Activated T-cell treated with anti-CD3 and anti-CD28 coated beads, Interleukin-2, amount 50 U/mL, for 1 hour (primary cell): ENCODE data around the gene LZTR1.
A peak's percentile ranks its signal among the peaks of the same experiment; 100 is the strongest.
"Not testable (repeated sequence)": the region's sequence is repeated elsewhere in the genome, so short reads cannot be mapped to it uniquely, and the experiment has no call there.

Experiments used
- DNase-seq: peaks from one replicate; pipeline ENCODE4 v3.0.0-alpha.2; 2020

Gene LZTR1

DNA sequence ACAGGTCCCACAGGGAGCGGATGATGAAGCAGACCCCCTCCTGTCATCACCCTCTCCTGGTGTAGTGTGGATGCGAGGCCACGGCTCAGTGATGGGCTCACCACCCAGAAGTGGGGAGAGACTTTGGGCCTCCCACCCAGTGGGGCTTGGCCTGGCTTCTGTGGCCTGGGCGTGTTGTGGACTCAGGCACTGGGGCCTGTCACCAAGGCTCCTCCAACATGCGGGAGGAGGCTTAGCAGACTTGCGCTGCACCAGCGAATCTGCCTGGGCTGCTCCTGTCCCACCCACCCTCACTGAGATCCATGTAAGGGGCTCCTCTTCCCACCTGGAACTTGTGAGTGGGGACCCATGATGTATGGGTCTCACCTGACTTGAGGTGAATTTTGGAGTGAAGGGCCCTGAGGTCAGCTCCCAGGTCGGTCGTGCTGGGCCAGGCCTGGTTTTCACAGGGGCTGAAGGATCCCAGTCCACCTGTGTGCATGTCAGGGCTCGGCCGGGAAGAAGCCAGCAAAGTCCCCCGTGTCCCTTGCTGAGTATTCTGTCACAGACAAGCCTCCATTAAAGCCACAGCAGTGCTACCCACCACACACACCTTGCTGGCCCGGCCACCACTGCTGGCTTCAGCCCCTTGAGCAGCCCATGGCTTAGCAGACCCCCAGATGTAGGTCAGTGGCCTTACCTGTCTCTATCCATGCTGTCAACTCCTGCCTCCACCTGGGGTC is 15.6 kb downstream of the LZTR1 start:
- no peak for DNase-seq

DNA sequence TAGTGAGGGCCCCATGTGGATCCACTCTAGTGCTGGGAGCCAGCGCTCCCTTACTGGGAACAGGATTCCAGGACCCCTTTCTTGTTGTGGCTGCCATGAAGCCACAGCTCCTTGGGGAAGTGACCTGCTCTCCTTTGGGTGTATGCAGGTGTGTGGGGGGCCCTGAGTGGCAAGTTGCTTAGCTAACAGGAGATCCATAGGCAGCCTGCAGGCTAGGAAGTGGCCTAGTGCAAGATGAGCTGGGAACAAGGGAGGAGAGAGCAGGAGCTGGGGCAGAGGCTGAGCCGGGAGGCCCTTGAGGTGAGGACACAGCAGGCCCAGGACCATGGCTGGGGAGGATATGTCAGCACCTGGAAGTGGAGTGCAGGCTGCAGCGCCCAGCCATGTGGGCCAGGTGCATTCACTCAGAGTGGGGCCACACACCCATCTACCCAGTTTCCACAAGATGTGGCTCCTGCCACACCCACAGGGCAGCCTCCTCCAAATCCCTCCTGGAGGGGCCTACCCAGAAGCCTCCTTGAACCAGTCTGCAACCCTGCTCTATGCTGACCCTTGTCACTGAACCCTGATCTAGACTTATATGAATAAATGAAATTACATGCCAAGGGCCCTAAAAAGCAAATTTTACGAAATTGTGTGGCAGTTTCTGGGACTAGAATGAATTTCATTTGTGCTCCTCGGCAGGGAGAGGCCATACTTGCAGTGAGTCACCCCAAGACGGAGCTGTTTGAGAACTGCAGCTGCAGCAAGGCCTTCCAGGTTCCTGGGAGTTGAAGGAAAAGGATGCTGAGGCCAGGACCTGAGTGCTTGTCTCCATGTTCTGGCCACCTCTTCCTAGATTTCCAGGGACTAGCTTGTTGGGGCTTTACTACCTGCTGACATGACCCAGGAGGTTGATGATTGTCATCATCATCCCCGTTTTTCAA is 16.6 kb downstream of the LZTR1 start:
- no peak for DNase-seq

DNA sequence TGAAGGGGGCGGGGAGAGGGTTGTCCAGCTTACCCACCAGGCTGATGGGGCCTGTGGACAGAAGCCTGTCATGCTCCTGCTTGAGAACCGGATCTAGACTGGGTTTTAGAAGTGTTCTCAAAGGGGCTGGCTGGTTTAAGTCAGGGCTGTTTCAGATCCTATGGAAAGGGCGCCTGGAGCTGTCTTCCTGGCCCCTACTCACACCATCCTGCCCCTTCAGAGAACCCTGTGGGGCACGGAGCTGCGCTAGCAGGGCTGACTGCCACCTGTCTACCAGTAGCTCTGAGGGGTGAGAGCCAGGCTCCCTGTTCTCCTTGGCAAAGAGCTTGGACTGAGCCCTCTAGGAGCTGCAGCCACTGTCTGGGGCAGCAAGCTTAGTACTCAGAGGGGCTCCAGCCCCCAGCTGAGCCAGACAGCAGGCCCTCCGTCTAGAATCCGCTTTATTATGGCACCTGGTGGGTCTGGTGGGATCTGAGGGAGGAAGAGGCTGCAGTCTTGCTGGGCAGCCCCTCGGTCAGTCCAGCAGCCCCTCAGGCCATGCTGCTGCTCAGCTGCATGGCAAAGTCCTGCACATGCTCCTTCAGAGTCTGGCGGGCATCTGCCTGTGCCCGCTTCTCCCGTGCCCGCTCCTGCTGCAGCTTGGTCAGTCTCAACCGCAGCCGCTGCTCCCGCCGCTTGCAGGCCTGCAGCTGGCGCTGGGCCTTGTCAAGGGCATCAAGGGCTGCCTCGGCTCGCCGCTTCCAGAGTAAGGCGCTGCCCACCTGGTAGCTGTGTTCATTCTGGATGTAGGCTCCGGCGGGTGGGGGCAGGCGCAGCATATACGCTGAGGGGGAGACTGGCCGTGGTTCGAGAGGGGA is 17.5 kb downstream of the LZTR1 start:
- no peak for DNase-seq

DNA sequence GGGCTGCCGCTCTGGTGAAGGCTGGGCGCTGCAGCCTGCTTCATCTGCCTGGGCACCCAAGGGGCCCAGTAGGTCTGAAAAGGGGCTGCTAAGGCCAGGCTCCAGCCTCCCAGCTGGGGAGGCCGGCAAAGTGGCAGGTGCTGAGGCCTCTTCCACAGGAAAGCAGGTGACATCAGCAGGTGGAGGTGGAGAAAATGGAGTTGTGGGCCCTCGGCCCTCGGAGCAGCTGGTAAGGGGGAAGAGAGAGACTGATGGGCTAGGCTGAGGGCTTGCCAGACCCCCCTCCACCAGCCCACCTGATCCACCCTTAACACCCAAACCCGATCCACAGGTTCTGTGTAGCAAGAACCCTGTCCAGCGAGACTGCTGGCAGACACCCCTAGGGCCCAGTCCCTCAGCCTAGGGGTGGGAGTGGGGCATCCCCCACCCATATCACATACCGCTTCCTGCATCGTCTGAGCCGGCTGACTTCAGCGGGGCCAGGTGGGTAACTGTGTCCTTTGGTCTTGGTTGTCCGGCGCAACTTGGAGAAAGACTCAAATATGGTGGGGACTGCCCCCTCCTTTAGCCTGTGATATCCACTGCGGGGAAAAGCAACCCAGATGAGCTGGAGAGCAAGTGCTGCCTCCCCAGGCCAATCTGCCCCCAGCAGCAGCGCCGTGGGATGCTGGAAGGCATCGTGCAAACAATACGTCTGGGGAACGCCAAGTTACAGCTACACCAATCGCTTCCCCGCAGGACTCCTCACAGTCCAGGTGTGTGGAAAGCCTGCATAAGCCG is 18.3 kb downstream of the LZTR1 start:
- DNase-seq, result peak; percentile 36

DNA sequence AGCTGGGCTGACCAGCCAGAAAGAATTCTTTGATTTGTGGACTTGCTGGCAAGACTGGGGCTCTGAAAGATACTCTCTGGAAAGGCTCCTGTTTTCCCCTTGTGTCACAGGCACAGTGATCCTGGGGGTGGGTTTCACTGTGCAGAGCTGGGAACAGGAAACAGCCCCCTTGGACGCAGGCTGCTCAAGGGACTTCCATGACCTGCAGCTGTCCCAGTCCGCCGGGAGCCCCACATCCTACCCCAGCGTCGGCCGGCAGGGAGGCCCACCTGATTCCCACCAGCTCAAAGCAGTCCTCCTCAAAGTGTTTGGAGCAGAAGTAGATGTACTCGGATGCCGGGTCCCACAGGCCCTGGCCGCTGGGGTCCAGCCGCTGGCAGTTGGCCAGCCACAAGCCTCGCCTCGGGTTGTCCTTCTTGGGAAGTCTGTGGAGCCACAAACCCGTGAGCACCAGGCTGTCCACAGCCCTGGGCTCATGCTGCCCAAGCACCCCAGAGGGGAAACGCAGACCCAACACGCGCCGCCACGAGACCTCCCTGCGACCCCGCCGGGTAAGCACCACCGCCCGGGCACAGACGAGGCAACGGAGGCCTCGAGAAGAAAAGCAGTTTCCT is 19.0 kb downstream of the LZTR1 start:
- DNase-seq, result no peak

DNA sequence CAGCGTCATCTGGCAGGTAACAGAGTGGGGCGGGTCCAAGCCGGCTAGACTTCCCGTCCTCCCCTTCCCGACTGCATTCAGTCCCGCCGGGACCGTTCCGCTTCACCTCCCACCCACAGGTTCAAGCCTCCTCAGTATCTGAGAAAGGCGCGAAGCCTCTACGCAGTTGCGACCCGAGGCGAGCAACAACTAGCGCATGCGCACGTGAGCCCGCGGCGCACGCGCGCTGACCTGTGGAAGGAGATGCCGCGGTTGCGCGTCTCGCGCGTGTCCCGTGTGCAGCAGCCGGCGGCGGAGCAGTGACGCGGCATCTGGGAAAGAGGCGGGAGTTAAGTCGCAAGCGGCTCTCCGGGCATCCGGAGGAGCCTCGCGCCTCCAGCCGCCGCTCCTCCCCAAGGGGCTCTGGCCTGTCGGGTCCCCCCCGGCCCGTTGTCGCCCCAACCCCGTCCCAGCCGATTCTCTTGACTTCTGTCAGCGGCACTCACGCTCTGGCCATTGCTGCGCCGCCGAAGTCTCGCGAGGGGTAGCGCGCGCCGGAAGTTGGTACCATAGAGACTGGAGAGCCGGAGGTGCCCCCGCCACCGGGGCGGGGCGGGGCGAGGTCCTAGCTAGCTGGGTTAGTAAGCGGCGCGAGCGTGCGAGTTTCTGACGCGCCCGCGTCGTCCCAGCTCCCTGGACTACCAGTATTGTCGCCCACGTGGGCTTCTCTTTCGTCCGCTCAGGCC is 19.7 kb downstream of the LZTR1 start, which contains the start of gene THAP7:
TSS of gene THAP7 (minus strand) at position 518 of the 725 bp plus-strand sequence. CDS start at position 311, 207 bp downstream.
- peak; percentile 97 for DNase-seq

DNA sequence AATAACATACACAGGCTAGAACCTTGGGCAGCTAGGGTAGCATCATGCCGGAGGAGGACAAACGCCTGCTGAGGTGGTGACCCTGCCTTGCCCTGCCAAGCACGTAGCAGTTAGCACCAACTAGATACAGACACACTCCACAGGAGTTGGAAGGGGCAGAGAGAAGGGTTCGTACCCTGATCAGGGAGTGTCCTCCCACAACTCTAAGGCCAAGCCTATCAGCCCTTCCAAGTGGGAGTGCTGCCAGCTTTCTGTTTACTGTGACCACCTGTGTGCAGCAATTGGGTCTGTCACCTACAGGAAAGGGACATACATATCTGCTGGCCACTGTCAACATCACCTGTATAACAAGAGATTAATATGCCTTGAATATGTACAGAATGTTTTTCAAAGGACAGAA is 21.7 kb downstream of the LZTR1 start:
- no peak for DNase-seq

DNA sequence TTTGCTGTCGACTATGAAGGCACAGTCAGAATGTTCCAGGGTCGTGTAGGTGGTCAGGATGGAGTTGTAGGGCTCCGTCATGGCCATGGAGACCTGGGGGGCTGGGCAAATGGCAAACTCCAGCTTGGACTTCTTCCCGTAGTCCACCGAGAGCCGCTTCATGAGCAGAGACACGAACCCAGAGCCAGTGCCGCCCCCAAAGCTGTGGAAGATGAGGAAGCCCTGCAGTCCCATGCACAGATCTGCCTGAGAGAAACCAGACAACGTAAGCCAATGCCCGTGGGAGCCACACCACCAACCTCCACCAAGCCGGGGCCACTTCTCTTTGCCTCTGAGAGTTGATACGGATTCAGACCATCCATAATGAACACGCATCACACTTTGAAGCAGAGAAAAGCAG is 27.1 kb downstream of the LZTR1 start:
- DNase-seq, result not testable (repeated sequence)

DNA sequence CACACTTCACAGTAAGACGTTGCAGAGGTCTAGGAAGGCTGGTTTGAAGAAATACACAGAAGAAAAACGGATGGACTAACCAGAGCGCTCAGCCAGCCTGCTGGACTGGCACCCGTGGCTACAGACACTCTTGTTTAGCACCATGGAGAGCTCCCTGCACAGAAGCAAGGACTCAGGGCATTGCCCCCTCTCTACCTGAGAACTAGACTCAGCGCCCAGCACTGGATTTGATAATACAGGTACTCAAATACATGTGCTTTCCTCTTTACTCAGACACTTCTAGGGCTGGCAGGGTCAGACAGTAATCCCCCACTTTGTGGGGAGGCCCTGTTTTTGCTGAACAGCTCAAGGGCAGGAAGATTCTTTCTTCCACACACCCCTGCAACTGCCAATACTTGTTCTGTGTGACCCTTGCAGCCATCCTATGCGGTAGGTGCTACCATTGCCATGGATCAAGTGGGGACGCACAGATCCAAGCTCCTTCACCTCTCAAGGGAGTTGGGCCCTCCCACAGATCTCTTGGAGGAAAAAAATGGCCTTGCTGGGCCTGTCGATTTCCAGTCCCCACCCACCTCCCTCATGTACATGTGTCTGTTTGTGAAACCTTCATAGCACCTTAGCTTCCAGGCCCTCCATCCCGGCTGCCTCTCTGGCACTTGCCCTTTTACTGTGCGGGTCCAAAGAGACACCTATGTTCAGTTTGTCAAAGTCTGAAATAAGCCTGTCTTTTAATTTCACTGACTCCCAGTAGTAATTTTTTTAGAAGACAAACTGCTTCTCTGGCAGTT is 27.7 kb downstream of the LZTR1 start:
- DNase-seq, result no peak

DNA sequence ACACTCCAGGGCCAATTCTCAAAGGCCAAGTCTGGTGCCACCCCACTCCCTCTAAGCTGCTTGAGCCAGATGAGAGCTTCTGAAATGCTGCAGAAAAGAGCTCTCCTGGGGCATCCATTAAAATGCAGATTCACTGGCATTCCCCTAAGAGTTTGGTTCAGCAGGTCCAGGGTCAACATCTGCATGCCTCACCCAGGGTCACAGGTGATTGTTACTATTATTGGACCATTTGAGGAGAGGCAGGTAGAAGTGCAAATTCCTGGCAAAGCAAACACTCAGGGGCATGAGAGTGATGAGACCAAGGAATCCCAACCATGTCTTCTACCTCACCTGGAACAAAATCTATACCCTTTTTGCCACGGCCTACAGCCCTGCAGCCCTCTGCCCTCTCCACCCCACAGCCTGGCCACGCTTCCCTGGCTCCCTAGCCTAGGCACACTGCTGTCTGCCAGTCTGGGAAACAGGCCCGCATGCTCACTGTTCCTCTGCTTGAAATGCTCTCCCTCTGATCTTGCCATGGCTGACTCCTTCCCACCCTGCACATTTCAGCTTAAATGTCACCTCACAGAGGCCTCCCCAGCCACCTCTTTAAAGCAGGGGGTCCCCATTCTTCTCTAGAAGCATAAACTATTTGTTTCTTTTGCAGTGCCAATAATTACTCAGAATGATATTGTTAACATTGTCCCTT is 28.5 kb downstream of the LZTR1 start:
- no peak for DNase-seq

DNA sequence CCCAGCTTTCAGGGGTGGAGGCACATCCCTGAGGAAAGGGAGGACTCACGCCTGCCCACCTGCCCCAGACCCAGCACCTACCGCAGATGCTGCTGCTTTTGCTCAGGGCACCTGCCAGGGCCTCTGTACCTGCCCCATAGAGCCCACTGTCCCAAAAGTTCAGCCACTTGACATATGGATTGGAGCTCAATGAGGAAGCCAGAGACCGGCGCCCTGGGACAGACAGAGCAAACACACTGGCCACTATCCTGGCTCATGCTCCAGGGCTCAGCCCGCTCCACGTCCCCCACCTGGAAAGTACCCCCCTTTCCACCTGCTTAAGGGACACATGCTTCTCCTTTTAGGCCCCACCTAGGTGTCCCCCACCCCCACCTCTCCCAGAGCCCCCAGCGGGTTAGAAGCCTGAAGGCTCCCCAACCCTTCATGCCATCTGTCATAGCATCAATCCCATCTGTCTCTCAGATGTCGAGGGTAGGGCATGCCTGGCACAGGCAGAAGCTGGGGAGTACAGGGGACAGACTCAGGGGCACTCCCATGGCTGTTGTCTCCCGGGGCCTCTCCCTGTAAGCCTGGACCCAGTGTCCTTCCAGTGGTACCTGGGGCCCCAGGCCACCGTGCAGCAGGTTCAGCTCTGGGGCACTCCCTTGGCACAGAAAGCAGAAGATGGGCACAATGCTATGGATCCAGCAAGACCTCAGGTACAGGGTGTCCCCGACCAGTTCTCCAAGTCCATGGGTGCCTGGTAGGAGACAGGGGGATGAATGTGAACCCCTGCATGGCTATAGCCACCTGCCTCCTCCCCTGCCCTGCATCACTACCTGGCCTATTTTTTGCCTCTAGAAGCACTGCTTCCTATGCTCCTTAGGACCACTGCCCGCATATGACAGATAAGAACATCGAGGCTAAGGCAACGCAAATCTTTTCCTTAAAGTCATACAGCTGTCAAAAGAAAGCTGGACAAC is 30.6 kb downstream of the LZTR1 start:
- DNase-seq, result no peak

DNA sequence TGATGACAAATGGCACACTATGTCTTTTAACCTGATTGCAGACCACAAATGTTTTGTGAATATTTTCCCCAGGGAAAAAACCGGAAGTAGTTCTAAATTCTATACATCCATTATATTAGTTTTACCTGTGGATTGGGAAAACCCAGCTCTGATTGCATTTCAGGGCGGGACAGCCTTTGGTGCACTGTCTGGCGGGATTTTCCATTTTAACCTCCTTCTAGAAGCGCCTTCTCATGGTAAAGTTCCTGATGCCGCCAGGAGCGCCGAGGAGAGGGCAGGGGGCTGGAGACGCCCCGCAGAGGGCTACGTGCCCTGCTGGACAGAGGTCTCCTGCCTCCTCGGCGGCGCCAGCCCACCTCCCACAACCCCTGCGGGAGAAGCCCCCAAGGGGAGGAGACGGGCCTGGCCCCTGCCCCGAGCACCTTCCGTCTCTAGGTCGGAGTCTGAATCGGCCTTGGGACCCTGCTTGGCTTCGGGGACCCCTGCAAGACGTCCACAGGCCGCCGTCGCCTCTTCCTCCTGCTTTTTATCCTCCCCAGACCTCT is 31.6 kb downstream of the LZTR1 start:
- no peak for DNase-seq

DNA sequence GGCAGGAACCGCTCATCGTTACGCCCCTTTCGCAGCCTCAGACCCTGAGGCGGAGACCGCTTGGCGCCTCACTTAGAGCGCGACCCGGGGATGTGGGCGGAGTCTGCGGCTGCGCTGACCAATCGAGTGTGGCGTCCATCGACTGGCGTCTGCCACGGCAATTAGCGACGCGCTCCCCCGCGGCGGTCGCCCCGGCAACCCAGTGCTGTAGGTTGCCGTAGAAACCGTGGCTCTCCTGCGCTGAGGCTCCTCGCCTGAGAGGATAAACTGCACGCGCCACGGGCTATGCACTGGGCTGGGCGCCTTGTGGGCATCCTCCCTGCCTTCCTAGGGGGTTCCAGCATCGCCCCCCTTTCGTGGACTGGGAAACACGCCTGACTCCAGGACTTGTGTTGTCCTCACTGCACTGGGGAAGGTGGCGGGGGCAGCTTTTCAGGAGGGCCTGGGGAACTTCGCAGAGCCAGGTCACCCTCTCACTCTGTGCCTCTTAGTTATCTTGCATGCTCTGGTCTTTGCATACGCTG is 32.2 kb downstream of the LZTR1 start:
- DNase-seq, result peak; percentile 84

DNA sequence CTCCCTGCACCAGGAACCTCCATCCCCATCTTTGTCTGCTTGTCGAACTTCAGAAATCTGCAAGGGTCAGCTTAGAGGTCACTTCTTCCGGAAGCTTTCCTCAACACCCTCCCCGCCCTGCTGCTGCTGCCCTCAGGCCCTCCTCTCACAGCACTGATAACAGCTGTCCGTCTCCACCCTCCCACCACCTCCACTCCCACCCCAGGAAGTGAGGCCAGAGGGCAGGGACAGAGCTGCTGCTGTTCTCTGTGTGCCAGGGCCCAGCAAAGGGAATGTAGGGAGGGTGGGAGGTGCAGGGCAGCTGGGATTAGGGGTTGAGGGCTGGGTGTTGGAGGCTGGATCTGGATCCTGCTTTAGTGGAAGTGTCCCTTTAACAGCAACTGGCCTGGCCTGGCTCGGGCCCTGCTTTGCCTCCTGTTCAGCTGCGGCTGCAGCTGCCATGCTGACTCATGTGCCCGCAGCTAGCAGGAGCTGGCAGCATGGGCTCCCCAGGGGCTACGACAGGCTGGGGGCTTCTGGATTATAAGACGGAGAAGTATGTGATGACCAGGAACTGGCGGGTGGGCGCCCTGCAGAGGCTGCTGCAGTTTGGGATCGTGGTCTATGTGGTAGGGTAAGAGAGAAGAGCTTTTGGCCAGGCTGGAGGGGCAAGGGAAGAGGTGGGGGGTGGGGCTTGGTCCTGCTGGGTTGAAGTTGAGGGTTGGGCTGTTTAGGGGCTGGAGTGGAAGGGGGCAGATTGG is 32.8 kb downstream of the LZTR1 start, which contains the start of gene P2RX6:
TSS of gene P2RX6 (plus strand) at position 440 of the 740 bp plus-strand sequence. CDS start at position 450, 10 bp downstream.
- DNase-seq, result no peak

DNA sequence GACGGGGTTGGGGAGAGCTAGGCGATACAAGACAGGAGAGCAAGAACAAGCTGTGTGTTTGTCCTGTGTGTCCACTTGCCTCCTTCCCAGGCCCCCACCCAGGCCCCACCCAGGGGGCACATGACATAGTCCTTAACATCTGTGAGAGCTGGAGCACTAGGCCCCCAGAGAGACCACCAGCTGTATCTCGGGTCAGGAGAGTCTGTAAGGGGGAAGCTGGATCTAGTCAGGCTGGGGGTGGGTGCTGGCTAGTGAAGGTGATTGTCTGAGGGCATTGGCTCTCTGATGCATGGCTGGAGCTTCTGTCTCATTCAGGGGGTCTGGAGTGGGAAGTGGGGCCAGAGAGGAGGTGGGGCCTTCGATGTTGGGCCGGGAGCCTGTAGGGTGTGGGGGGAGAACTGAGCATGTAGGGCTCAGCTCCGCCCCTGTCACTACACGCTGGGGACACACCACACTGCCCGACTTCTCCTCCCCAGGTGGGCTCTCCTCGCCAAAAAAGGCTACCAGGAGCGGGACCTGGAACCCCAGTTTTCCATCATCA is 33.4 kb downstream of the LZTR1 start:
- DNase-seq, result no peak

DNA sequence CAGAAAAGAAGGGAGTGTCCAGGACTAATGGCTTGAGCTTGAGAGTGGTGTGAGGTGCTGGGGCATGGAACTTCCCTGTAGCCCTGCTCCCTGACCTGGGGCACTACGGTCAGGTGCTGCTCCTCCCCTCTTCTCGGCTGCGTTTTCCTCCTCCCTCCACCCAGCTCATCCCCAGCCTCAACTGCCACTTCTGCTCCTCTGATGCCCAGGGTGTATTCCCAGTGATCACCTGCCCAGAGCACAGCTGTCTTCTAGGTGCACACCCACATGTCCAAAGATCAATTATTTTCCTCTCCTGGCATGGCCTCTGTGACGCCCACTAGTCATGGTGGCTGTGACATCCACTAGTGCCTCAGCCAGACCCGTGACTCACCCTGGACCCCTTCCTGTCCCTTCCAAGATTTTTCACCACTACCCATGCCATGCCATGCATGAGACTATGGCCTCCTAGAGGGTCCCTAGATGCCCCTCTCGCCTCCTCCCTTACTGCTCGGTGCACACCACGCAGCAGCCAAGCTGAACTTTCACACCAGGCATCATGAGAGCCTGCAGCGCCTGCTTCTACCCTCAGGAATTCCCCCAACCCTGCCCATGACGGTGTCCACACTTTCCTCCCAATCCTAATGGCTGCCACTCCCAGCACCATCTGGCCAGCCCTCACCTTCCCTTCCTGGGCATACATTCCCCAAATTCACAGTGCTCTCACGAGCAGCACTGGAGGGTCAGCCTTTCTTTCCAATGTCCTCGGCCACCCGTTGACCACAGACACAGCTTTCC is 34.7 kb downstream of the LZTR1 start:
- no peak for DNase-seq
